Neutrophil (primary cell): Measurements from ENCODE around the gene PDZK1.
"Not testable (repeated sequence)": the region's sequence is repeated elsewhere in the genome, so short reads cannot be mapped to it uniquely, and the experiment has no call there.

Experiments used
- H3K27ac ChIP-seq: fragments of 200-600 bp; sonication (generic); 2 replicates; pipeline ENCODE4 v1.5.1; 2016; ENCODE audit warnings: mild to moderate bottlenecking, moderate library complexity
- H3K27me3 ChIP-seq: fragments of 200-600 bp; sonication (generic); 2 replicates; pipeline ENCODE4 v1.6.0; 2016; ENCODE audit warnings: mild to moderate bottlenecking
- H3K36me3 ChIP-seq: fragments of 200-600 bp; sonication (generic); 2 replicates; pipeline ENCODE4 v1.5.1; 2017
- H3K4me1 ChIP-seq, 2 experiments: fragments of 200-600 bp in 1 of 2; sonication (generic) in 1 of 2; 1 replicate in 1 of 2; 2 replicates in 1 of 2; pipeline versions ENCODE4 v1.5.1 to v1.6.1; 2013 to 2016; ENCODE audit warnings: low read depth in 1 of 2, low read length in 1 of 2, mild to moderate bottlenecking in 1 of 2, moderate library complexity in 1 of 2; ENCODE audit not compliant: control insufficient read depth in 1 of 2, insufficient read depth in 1 of 2
- H3K4me3 ChIP-seq, 2 experiments: fragments of 200-600 bp in 1 of 2; sonication (generic) in 1 of 2; 1 replicate in 1 of 2; 2 replicates in 1 of 2; pipeline ENCODE4 v1.5.1; 2013 to 2016; ENCODE audit warnings: low read depth in 1 of 2, low read length in 1 of 2, mild to moderate bottlenecking in 1 of 2, moderate library complexity in 1 of 2
- H3K9me3 ChIP-seq: fragments of 200-600 bp; sonication (generic); 2 replicates; pipeline ENCODE4 v1.5.1; 2016
- CTCF ChIP-seq: fragments of 200-600 bp; sonication (generic); IDR thresholded peaks from 2 replicates; pipeline ENCODE4 v1.5.1; 2016; ENCODE audit warnings: antibody characterized with exemption

Gene PDZK1

GRCh38 chr1:145736191-145736590 is 29.0 kb upstream of the PDZK1 start:
- no peak overlapping the region for H3K4me3 ChIP-seq
- TF ChIP-seq CTCF: no peak
- H3K36me3 ChIP-seq: peaks cover 1% of the 10 kb centered on the region
- no peaks in the 10 kb centered on the region for H3K4me1 ChIP-seq
- no peak overlapping the region for H3K27ac ChIP-seq
- no peaks in the 10 kb centered on the region for H3K27me3 ChIP-seq
- H3K9me3 ChIP-seq: no peaks in the 10 kb centered on the region

DNA sequence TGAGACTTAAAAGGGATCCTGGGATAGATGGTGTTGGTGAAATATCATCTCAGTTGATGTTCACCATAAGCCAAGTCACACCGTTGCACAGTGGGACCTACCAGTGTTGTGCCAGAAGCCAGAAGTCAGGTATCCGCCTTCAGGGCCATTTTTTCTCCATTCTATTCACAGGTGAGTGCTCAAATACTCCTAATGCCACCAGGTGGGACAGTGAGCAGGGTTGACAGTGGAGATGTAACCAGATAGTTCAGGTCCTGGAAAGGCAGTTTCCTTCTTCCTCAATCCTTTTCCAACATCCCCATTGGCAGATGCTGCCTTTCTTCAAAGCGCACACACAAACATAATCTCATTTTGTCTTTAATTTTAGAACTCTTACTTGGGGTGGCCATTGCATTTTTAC is 23.7 kb upstream of the PDZK1 start:
- Histone ChIP-seq H3K9me3 (no peaks in the 10 kb centered on the region), H3K36me3 (no peaks in the 10 kb centered on the region), H3K4me3 (no peak overlapping the region), H3K27ac (no peak overlapping the region), H3K4me1 (no peaks in the 10 kb centered on the region), H3K27me3 (no peaks in the 10 kb centered on the region)
- TF ChIP-seq CTCF: no peak

- H3K4me3 ChIP-seq: no peak overlapping the region
- H3K4me1 ChIP-seq: no peaks in the 10 kb centered on the region
- TF ChIP-seq CTCF: no peak
- no peaks in the 10 kb centered on the region for H3K36me3 ChIP-seq
- H3K27ac ChIP-seq: no peak overlapping the region
- H3K9me3 ChIP-seq: no peaks in the 10 kb centered on the region
- H3K27me3 ChIP-seq: no peaks in the 10 kb centered on the region
These were observed 23.3 kb upstream of the PDZK1 start for GRCh38 chr1:145730467-145730866.

DNA sequence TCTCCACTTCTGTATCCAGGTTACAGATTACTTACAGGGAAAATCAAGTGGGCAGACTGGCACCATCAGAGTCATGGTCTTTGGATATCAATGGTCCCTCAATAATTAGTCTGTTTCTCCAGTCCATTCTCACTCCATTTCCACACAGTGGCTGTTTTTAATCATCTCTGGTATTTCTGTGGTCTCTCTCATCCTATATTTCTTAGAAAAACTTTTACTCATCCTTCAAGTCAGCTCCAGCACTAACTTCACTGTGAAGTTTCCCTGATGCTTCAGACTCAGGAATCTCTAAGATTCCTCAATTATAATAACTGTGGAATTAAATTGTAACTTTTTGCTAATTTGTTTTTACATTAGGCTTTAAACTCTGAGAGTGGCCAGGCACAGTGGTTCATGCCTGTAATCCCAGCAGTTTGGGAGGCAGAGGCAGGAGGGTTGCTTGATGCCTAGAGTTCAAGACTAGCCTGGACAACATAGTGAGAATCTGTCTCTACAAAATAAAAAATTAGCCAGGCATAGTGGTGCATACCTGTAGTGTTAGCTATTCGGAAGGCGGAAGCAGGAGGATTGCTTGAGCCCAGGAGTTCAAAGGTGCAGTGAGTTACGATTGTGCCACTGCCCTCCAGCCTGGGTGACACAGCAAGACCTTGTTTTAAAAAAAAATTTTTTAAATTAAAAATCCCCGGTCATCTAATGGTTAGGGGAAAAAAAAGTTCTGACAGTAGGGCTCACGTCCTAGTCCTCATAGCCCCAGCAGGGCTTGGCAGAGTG is 22.7 kb upstream of the PDZK1 start:
- Histone ChIP-seq H3K9me3 (no peaks in the 10 kb centered on the region), H3K4me1 (no peaks in the 10 kb centered on the region), H3K36me3 (no peaks in the 10 kb centered on the region), H3K27me3 (no peaks in the 10 kb centered on the region), H3K4me3 (no peak overlapping the region), H3K27ac (no peak overlapping the region)
- TF ChIP-seq CTCF: no peak

DNA sequence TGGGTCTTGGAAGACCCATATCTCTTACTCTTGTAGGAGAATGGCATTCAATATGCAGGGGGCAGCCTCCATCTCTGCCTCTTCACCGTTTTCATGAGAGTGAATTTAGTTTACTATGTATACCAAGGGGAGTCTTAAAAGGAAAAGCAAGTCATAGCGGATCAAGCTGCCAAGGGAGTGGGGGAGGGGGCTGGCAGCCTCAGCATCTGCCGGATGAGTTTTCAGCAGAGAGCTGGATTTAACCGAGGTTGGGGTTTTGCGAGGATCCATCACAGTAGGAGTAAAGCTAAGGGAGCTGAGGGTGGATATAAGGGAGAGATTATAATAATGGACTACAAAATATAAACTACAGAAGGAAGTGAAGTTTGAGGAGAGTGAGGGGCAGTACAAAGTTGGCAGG is 22.0 kb upstream of the PDZK1 start:
- Histone ChIP-seq H3K27ac (no peak overlapping the region), H3K9me3 (no peaks in the 10 kb centered on the region), H3K4me1 (no peaks in the 10 kb centered on the region), H3K36me3 (no peaks in the 10 kb centered on the region), H3K4me3 (no peak overlapping the region), H3K27me3 (no peaks in the 10 kb centered on the region)
- TF ChIP-seq CTCF: no peak

- H3K4me3 ChIP-seq, H3K9me3 ChIP-seq, H3K36me3 ChIP-seq, H3K27ac ChIP-seq, H3K4me1 ChIP-seq: not testable (repeated sequence)
- H3K27me3 ChIP-seq: peaks cover 13% of the 10 kb centered on the region
These were observed 19.0 kb upstream of the PDZK1 start for GRCh38 chr1:145726193-145726592.
